Ishikawa (cell line): Measurements from ENCODE around the gene STAC3.

Experiments
- CEBPB ChIP-seq: IDR thresholded peaks from 2 replicates; pipeline ENCODE4 v1.6.1; 2012
- EGR1 ChIP-seq: IDR thresholded peaks from 2 replicates; pipeline ENCODE4 v1.6.1; 2012
- EP300 ChIP-seq: IDR thresholded peaks from 2 replicates; pipeline ENCODE4 v1.6.1; 2012; ENCODE audit warnings: borderline replicate concordance
- NFIC ChIP-seq: IDR thresholded peaks from 2 replicates; pipeline ENCODE4 v1.6.1; 2012
- RAD21 ChIP-seq: IDR thresholded peaks from 2 replicates; pipeline ENCODE4 v1.6.1; 2012; ENCODE audit warnings: low read depth
- TAF1 ChIP-seq: IDR thresholded peaks from 2 replicates; pipeline ENCODE4 v1.6.1; 2012; ENCODE audit warnings: low read depth, mild to moderate bottlenecking
- TCF12 ChIP-seq: IDR thresholded peaks from 2 replicates; pipeline ENCODE4 v1.6.1; 2012; ENCODE audit warnings: low read depth
- YY1 ChIP-seq: IDR thresholded peaks from 2 replicates; pipeline ENCODE4 v1.6.1; 2012; ENCODE audit warnings: low read depth
- TF ChIP-seq, protein P1 (sequence below): IDR thresholded peaks from 2 replicates; pipeline ENCODE4 v1.6.1; 2012
- TF ChIP-seq, protein P2 (sequence below): IDR thresholded peaks from 2 replicates; pipeline ENCODE4 v1.6.1; 2012; ENCODE audit warnings: low read depth, mild to moderate bottlenecking

DNA sequence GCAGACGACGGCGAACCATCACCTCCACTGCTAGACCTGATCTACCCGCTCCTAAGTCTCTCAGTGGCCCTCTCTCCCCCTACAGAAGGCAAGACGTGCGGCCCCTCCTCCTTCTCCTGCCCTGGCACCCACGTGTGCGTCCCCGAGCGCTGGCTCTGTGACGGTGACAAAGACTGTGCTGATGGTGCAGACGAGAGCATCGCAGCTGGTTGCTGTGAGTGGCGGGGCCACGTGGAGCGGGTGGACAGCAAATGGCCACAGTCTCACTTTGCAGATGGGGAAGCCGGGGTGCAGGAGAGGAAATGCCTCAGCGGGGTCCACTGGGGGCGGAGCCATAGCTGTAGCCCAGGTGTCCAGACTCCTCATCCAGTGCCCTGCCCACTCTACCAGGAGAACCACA is 55.8 kb downstream of the STAC3 start:
- TF ChIP-seq NFIC (no peak), EGR1 (no peak), CEBPB (no peak), YY1 (no peak), RAD21 (no peak), EP300 (no peak), TAF1 (no peak), TCF12 (no peak)
- TF ChIP-seq, protein P1, sequence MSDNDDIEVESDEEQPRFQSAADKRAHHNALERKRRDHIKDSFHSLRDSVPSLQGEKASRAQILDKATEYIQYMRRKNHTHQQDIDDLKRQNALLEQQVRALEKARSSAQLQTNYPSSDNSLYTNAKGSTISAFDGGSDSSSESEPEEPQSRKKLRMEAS, result no peak
- TF ChIP-seq, protein P2, sequence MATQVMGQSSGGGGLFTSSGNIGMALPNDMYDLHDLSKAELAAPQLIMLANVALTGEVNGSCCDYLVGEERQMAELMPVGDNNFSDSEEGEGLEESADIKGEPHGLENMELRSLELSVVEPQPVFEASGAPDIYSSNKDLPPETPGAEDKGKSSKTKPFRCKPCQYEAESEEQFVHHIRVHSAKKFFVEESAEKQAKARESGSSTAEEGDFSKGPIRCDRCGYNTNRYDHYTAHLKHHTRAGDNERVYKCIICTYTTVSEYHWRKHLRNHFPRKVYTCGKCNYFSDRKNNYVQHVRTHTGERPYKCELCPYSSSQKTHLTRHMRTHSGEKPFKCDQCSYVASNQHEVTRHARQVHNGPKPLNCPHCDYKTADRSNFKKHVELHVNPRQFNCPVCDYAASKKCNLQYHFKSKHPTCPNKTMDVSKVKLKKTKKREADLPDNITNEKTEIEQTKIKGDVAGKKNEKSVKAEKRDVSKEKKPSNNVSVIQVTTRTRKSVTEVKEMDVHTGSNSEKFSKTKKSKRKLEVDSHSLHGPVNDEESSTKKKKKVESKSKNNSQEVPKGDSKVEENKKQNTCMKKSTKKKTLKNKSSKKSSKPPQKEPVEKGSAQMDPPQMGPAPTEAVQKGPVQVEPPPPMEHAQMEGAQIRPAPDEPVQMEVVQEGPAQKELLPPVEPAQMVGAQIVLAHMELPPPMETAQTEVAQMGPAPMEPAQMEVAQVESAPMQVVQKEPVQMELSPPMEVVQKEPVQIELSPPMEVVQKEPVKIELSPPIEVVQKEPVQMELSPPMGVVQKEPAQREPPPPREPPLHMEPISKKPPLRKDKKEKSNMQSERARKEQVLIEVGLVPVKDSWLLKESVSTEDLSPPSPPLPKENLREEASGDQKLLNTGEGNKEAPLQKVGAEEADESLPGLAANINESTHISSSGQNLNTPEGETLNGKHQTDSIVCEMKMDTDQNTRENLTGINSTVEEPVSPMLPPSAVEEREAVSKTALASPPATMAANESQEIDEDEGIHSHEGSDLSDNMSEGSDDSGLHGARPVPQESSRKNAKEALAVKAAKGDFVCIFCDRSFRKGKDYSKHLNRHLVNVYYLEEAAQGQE, result no peak
